Fibroblast of lung (primary cell): Measurements from ENCODE around the gene HOXB6.

Source experiments
- EZH2 ChIP-seq: IDR thresholded peaks from 2 replicates; pipeline ENCODE4 v1.5.1; 2012; ENCODE audit warnings: low read length, control low read depth, mild to moderate bottlenecking; ENCODE audit errors: missing control alignments
- TF ChIP-seq, protein P1 (sequence below), 2 donors: IDR thresholded peaks in 1 of 2; conservative IDR thresholded peaks in 1 of 2; 1 replicate in 1 of 2; 2 replicates in 1 of 2; pipeline ENCODE4 v1.5.1; 2011 to 2012; ENCODE audit warnings: low read length in 2 of 2, control low read depth in 1 of 2, inconsistent platforms in 1 of 2, low read depth in 1 of 2, mild to moderate bottlenecking in 1 of 2

DNA sequence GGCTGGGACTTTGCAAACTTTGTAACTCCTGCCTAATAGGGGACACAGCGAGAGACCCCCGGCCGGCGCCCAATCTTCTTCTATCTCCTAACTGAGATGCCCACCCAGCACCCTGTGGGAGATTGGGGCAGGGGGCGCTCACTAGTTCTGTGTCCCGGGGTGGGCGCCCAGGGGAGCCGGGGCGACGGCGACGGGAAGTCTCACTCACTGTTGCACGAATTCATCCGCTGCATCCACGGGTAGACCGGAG lies 7.3 kb downstream of the HOXB6 start:
- TF ChIP-seq, protein P1, sequence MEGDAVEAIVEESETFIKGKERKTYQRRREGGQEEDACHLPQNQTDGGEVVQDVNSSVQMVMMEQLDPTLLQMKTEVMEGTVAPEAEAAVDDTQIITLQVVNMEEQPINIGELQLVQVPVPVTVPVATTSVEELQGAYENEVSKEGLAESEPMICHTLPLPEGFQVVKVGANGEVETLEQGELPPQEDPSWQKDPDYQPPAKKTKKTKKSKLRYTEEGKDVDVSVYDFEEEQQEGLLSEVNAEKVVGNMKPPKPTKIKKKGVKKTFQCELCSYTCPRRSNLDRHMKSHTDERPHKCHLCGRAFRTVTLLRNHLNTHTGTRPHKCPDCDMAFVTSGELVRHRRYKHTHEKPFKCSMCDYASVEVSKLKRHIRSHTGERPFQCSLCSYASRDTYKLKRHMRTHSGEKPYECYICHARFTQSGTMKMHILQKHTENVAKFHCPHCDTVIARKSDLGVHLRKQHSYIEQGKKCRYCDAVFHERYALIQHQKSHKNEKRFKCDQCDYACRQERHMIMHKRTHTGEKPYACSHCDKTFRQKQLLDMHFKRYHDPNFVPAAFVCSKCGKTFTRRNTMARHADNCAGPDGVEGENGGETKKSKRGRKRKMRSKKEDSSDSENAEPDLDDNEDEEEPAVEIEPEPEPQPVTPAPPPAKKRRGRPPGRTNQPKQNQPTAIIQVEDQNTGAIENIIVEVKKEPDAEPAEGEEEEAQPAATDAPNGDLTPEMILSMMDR (conservative IDR thresholded peaks at IDR 0.05 in 1 of 2, IDR thresholded peaks at IDR 0.05 in 1 of 2; ENCODE audit: low read depth in 1 of 2, low read length in 2 of 2): no peak
- no peak for TF ChIP-seq EZH2
